ENCODE data around the gene XIRP2.

- TF ChIP-seq POLR2A (IDR thresholded peaks at IDR 0.05) (no peak), CTCF (IDR thresholded peaks at IDR 0.05) (no peak)
Measured at GRCh38 chr2:167013227-167013626, 124.9 kb downstream of the XIRP2 start.
